NOMO-1 treated with DMSO at 0.1 percent for 48 hours (cell line): ENCODE data around the gene COL27A1.

Source experiments
- DNase-seq: peaks from one replicate; lab custom pipeline; 2025; ENCODE audit not compliant: unreplicated experiment; lab: John Stamatoyannopoulos, UW

Gene COL27A1

GRCh38 chr9:114281473-114282103 is 126.3 kb downstream of the COL27A1 start:
- DNase-seq, result no peak

- no peak for DNase-seq
Measured at GRCh38 chr9:114282104-114282485, 126.8 kb downstream of the COL27A1 start.

- no peak for DNase-seq
Measured at GRCh38 chr9:114282507-114282906, 127.2 kb downstream of the COL27A1 start.

- DNase-seq, result peak; percentile 73
Measured at GRCh38 chr9:114282926-114283325, 127.6 kb downstream of the COL27A1 start.

- DNase-seq, result no peak
Measured at GRCh38 chr9:114283551-114284111, 128.3 kb downstream of the COL27A1 start.

- DNase-seq, result no peak
Measured at GRCh38 chr9:114284316-114285060, 129.2 kb downstream of the COL27A1 start.

- DNase-seq, result no peak
Measured at GRCh38 chr9:114285166-114285867, 130.0 kb downstream of the COL27A1 start.

GRCh38 chr9:114286146-114286679 is 130.9 kb downstream of the COL27A1 start:
- no peak for DNase-seq

GRCh38 chr9:114287001-114287762 is 131.8 kb downstream of the COL27A1 start:
- DNase-seq, result no peak

GRCh38 chr9:114287763-114288192 is 132.4 kb downstream of the COL27A1 start:
- no peak for DNase-seq

GRCh38 chr9:114288193-114289091 is 133.1 kb downstream of the COL27A1 start:
- no peak for DNase-seq

- DNase-seq, result no peak
Measured at GRCh38 chr9:114289106-114289505, 133.8 kb downstream of the COL27A1 start.

- DNase-seq, result no peak
Measured at GRCh38 chr9:114289571-114290481, 134.5 kb downstream of the COL27A1 start.

- no peak for DNase-seq
Measured at GRCh38 chr9:114290561-114290986, 135.2 kb downstream of the COL27A1 start.

GRCh38 chr9:114291064-114291474 is 135.7 kb downstream of the COL27A1 start:
- peak; percentile 2 for DNase-seq

- no peak for DNase-seq
Measured at GRCh38 chr9:114291886-114292590, 136.7 kb downstream of the COL27A1 start.

- DNase-seq, result no peak
Measured at GRCh38 chr9:114294664-114295063, 139.3 kb downstream of the COL27A1 start.

GRCh38 chr9:114296338-114296737 is 141.0 kb downstream of the COL27A1 start:
- DNase-seq, result no peak
